Activated CD4-positive, alpha-beta T cell treated with anti-CD3 and anti-CD28 coated beads, Interleukin-2, amount 10 ng/mL, durations not matched to agents 7 days and 5 days (primary cell): ENCODE measurements around the gene SHFL. TPM values are rescaled to one million over a fixed set of nuclear protein-coding genes. Genes with fewer than 3 reads are reported as not detected.

ENCODE experiments used
- CTCF ChIA-PET: fragments of 350-600 bp; sonication (Branson Sonifier 250); formaldehyde crosslinking; loops from one replicate; lab custom pipeline; 2021; ENCODE audit warnings: antibody characterized with exemption; lab: Charles Lee
- POLR2A ChIA-PET: fragments of 350-600 bp; sonication (Branson Sonifier 250); formaldehyde crosslinking; loops from one replicate; lab custom pipeline; 2021; ENCODE audit warnings: antibody characterized with exemption; lab: Charles Lee
- DNase-seq: peaks from one replicate; pipeline ENCODE4 v3.0.0-alpha.2; 2020
- H3K27ac Mint-ChIP-seq: one replicate; pipeline ENCODE4 v1.8.0; 2021; ENCODE audit warnings: mild to moderate bottlenecking, moderate library complexity, mixed read lengths
- H3K27me3 Mint-ChIP-seq: one replicate; pipeline ENCODE4 v1.8.0; 2021; ENCODE audit warnings: mixed read lengths
- H3K36me3 Mint-ChIP-seq: one replicate; pipeline ENCODE4 v1.8.0; 2021; ENCODE audit warnings: low read depth, mixed read lengths
- H3K4me1 Mint-ChIP-seq: one replicate; pipeline ENCODE4 v1.8.0; 2021; ENCODE audit warnings: mixed read lengths
- H3K4me3 Mint-ChIP-seq: one replicate; pipeline ENCODE4 v1.8.0; 2021; ENCODE audit warnings: mild to moderate bottlenecking, moderate library complexity, mixed read lengths
- H3K9me3 Mint-ChIP-seq: one replicate; pipeline ENCODE4 v1.8.0; 2021; ENCODE audit warnings: mixed read lengths
- total RNA-seq, 2 experiments: library from RNA; stranded (reverse); gene quantifications; one replicate each; pipeline ENCODE4 v1.2.3, GENCODE V29; 2021

The SHFL gene
- total RNA-seq, 2 experiments from 2014 or later: 100 to 108 TPM

GRCh38 chr19:10091895-10092641 is 6.0 kb downstream of the SHFL start:
- H3K4me1 Mint-ChIP-seq: peaks cover 34% of the 10 kb centered on the region
- H3K27me3 Mint-ChIP-seq: peaks cover 1% of the 10 kb centered on the region
- peaks cover 57% of the 10 kb centered on the region for H3K36me3 Mint-ChIP-seq
- DNase-seq: no peak
- no peaks in the 10 kb centered on the region for H3K9me3 Mint-ChIP-seq
- no peak overlapping the region for H3K27ac Mint-ChIP-seq
- ChIA-PET POLR2A (no interaction called here), CTCF (no interaction called here)
- no peak overlapping the region for H3K4me3 Mint-ChIP-seq

- peaks cover 30% of the 10 kb centered on the region for H3K4me1 Mint-ChIP-seq
- no peak overlapping the region for H3K27ac Mint-ChIP-seq
- peaks cover 1% of the 10 kb centered on the region for H3K27me3 Mint-ChIP-seq
- POLR2A ChIA-PET: no interaction called here
- no peak overlapping the region for H3K4me3 Mint-ChIP-seq
- CTCF ChIA-PET: no interaction called here
- H3K36me3 Mint-ChIP-seq: peaks cover 50% of the 10 kb centered on the region
- H3K9me3 Mint-ChIP-seq: no peaks in the 10 kb centered on the region
- no peak for DNase-seq
These were observed 6.7 kb downstream of the SHFL start for GRCh38 chr19:10092648-10093294.

- POLR2A ChIA-PET: no interaction called here
- CTCF ChIA-PET: no interaction called here
- no peak overlapping the region for H3K27ac Mint-ChIP-seq
- H3K9me3 Mint-ChIP-seq: no peaks in the 10 kb centered on the region
- no peak for DNase-seq
- H3K4me3 Mint-ChIP-seq: no peak overlapping the region
- H3K4me1 Mint-ChIP-seq: peaks cover 34% of the 10 kb centered on the region
- peaks cover 1% of the 10 kb centered on the region for H3K27me3 Mint-ChIP-seq
- peaks cover 47% of the 10 kb centered on the region for H3K36me3 Mint-ChIP-seq
These were observed 7.4 kb downstream of the SHFL start for GRCh38 chr19:10093295-10094186.

- no peaks in the 10 kb centered on the region for H3K9me3 Mint-ChIP-seq
- H3K4me3 Mint-ChIP-seq: peak overlapping the region; percentile 14
- CTCF ChIA-PET: interaction anchor here (0.7 to 2.3 kb wide), 5 partner anchors 9 to 163 kb away, joined by 3 to 7 read pairs (median 6); no protein-coding TSS in a partner anchor
- H3K36me3 Mint-ChIP-seq: peaks cover 35% of the 10 kb centered on the region
- no peak overlapping the region for H3K27ac Mint-ChIP-seq
- peaks cover 44% of the 10 kb centered on the region for H3K4me1 Mint-ChIP-seq
- peaks cover 1% of the 10 kb centered on the region for H3K27me3 Mint-ChIP-seq
- POLR2A ChIA-PET: interaction anchor here (0.7 to 1.2 kb wide), 3 partner anchors 9 to 135 kb away, joined by 3 to 6 read pairs (median 3); partner anchors contain the start of gene PPAN
- DNase-seq: no peak
These were observed 9.5 kb downstream of the SHFL start for GRCh38 chr19:10095622-10095947.

GRCh38 chr19:10095948-10096614 is 10.0 kb downstream of the SHFL start:
- Mint-ChIP-seq H3K36me3 (peaks cover 30% of the 10 kb centered on the region), H3K27me3 (peaks cover 1% of the 10 kb centered on the region), H3K27ac (peak overlapping the region; percentile 81), H3K4me3 (peak overlapping the region; percentile 56), H3K9me3 (no peaks in the 10 kb centered on the region), H3K4me1 (peaks cover 40% of the 10 kb centered on the region)
- peak; percentile 88 for DNase-seq
- POLR2A ChIA-PET: interaction anchor here (0.7 to 1.2 kb wide), 4 partner anchors 9 to 135 kb away, joined by 3 to 6 read pairs (median 3); partner anchors contain the start of gene PPAN
- CTCF ChIA-PET: interaction anchor here (0.6 to 2.3 kb wide), 12 partner anchors 8 to 1732 kb away, joined by 3 to 7 read pairs (median 4); partner anchors contain the start of genes ANGPTL4 and P2RY11

GRCh38 chr19:10096615-10096963 is 10.5 kb downstream of the SHFL start:
- ChIA-PET POLR2A (interaction anchor here (0.7 to 1.2 kb wide), 2 partner anchors 10 to 17 kb away, joined by 3 to 6 read pairs; partner anchors contain the start of gene PPAN), CTCF (interaction anchor here (0.6 to 2.3 kb wide), 10 partner anchors 8 to 570 kb away, joined by 3 to 7 read pairs (median 4); partner anchors contain the start of gene P2RY11)
- no peak for DNase-seq
- Mint-ChIP-seq H3K27ac (peak overlapping the region; percentile 81), H3K27me3 (peaks cover 1% of the 10 kb centered on the region), H3K4me3 (peak overlapping the region; percentile 56), H3K9me3 (no peaks in the 10 kb centered on the region), H3K4me1 (peaks cover 39% of the 10 kb centered on the region), H3K36me3 (peaks cover 26% of the 10 kb centered on the region)

GRCh38 chr19:10100163-10100785 is 14.2 kb downstream of the SHFL start:
- H3K27me3 Mint-ChIP-seq: peaks cover 1% of the 10 kb centered on the region
- peaks cover 53% of the 10 kb centered on the region for H3K4me1 Mint-ChIP-seq

GRCh38 chr19:10102787-10103236 is 16.7 kb downstream of the SHFL start:
- Mint-ChIP-seq H3K4me3 (no peak overlapping the region), H3K27ac (peak overlapping the region; percentile 97), H3K27me3 (no peaks in the 10 kb centered on the region), H3K36me3 (peaks cover 11% of the 10 kb centered on the region), H3K9me3 (no peaks in the 10 kb centered on the region), H3K4me1 (peaks cover 63% of the 10 kb centered on the region)
- CTCF ChIA-PET: interaction anchor here (0.6 to 1.3 kb wide), 4 partner anchors 10 to 300 kb away, joined by 3 to 9 read pairs (median 4); partner anchors contain the start of genes CDC37 and ICAM1
- POLR2A ChIA-PET: no interaction called here
- DNase-seq: no peak

More at GRCh38 chr19:10100163-10100785, 14.2 kb downstream of the SHFL start:
- Mint-ChIP-seq H3K27ac (peak overlapping the region; percentile 83), H3K9me3 (no peaks in the 10 kb centered on the region), H3K36me3 (no peaks in the 10 kb centered on the region), H3K4me3 (no peak overlapping the region)
- POLR2A ChIA-PET: no interaction called here
- DNase-seq: no peak
- CTCF ChIA-PET: interaction anchor here (0.7 to 2.4 kb wide), 4 partner anchors 8 to 187 kb away, joined by 5 to 12 read pairs (median 8); partner anchors contain the start of gene P2RY11

- H3K4me3 Mint-ChIP-seq: no peak overlapping the region
- peaks cover 58% of the 10 kb centered on the region for H3K4me1 Mint-ChIP-seq
- peaks cover 19% of the 10 kb centered on the region for H3K36me3 Mint-ChIP-seq
- ChIA-PET POLR2A (interaction anchor here (0.5 to 0.8 kb wide), 2 partner anchors 8 to 39 kb away, joined by 3 to 5 read pairs; no protein-coding TSS in a partner anchor), CTCF (interaction anchor here (0.9 to 1.5 kb wide), 5 partner anchors 8 to 312 kb away, joined by 3 to 6 read pairs (median 4); no protein-coding TSS in a partner anchor)
- no peaks in the 10 kb centered on the region for H3K9me3 Mint-ChIP-seq
- H3K27me3 Mint-ChIP-seq: no peaks in the 10 kb centered on the region
- peak overlapping the region; percentile 95 for H3K27ac Mint-ChIP-seq
- DNase-seq: no peak
These were observed 18.0 kb downstream of the SHFL start for GRCh38 chr19:10104130-10104513.

- H3K4me1 Mint-ChIP-seq: peaks cover 59% of the 10 kb centered on the region
- peak overlapping the region; percentile 83 for H3K4me3 Mint-ChIP-seq
- ChIA-PET CTCF (interaction anchor here (0.9 to 1.5 kb wide), 4 partner anchors 8 to 312 kb away, joined by 3 to 6 read pairs (median 5); no protein-coding TSS in a partner anchor), POLR2A (interaction anchor here (0.5 to 0.8 kb wide), 2 partner anchors 9 to 39 kb away, joined by 3 to 5 read pairs; no protein-coding TSS in a partner anchor)
- H3K27ac Mint-ChIP-seq: peak overlapping the region; percentile 95
- H3K27me3 Mint-ChIP-seq: no peaks in the 10 kb centered on the region
- H3K9me3 Mint-ChIP-seq: no peaks in the 10 kb centered on the region
- peak; percentile 92 for DNase-seq
- H3K36me3 Mint-ChIP-seq: peaks cover 27% of the 10 kb centered on the region
These were observed 18.8 kb downstream of the SHFL start for GRCh38 chr19:10104665-10105508.
